Raji (cell line): Measurements from ENCODE around the gene CALU.

Source experiments
- POLR2A ChIP-seq: IDR thresholded peaks from 2 replicates; pipeline ENCODE4 v1.6.1; 2011; ENCODE audit warnings: low read depth, low read length, control low read depth; ENCODE audit not compliant: insufficient read depth

The CALU gene

DNA sequence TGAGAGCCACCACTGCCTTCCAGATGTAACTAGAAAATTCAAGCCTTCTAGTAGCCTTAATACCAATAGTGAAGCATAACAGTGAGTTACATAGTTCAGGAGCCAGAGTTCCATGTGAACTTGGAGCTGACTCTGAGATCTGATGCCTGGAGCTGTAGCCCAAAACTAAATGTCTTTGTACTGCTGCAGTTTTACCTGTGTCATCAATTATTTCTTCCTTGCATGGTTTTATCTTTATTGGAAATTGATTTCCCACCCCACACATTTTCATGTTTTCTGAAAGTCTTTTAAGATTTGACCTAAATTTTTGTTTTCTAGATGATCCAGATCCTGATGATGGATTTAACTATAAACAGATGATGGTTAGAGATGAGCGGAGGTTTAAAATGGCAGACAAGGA is 19.4 kb downstream of the CALU start:
- TF ChIP-seq POLR2A = no peak

DNA sequence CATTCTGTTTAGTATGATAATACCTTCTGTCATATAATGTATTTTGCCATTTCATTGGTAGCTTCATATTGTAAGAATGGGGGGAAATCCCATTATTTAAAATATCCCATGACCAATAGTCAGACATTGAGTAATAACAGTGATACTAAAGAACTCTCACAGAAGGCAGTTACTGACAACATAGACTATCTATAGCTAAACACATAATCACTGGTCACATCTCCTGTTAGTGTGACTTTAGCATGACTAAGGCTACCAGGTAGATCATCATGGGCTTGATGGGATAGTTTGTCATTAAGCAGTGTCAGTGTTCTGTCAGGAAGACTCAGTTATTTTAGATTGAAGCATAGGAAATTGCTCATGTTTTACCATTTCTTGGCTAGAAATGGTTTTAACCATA is 20.1 kb downstream of the CALU start:
- TF ChIP-seq POLR2A = no peak

DNA sequence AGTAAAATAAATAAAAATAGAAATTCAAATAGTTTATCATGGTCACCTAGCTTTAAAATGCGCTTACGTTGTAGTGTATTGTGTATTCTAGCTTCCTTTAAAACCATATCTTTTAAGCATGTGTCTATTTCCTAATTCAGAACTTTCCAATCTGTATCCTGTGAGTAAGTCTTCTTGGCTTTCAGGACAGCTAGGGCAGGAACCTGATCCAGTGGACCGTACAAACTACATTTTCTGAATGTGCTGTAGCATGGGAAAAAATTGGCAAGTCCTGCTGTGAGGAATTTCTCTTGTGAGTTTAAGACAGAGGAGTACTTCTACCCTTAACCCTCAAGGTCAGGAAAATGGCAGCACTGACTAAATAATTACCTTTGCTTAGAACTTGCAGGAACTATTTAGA is 24.4 kb downstream of the CALU start:
- no peak for TF ChIP-seq POLR2A

DNA sequence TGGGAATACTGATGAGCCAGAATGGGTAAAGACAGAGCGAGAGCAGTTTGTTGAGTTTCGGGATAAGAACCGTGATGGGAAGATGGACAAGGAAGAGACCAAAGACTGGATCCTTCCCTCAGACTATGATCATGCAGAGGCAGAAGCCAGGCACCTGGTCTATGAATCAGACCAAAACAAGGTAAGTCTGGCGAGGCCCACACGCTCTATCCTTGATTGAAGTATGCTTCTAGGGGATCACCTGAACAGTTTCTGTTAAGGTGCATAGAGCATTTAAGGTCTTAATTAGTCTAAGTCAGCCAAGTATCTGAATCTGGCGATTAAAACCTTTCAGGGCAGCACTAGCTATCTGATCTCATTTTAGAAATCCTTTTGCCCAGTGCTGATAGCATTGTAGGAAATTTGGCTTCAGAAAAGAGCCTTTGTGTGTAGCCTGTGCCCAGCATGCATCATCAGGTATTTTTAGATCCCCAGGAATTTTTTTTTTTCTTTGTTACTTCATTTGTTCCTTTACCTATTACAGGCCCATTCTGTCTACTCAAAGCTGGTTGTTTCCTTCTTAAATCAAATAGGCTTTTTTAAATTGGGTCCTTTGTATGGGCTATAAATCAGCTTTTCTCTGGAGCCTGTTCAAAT is 28.4 kb downstream of the CALU start:
- TF ChIP-seq POLR2A = no peak

DNA sequence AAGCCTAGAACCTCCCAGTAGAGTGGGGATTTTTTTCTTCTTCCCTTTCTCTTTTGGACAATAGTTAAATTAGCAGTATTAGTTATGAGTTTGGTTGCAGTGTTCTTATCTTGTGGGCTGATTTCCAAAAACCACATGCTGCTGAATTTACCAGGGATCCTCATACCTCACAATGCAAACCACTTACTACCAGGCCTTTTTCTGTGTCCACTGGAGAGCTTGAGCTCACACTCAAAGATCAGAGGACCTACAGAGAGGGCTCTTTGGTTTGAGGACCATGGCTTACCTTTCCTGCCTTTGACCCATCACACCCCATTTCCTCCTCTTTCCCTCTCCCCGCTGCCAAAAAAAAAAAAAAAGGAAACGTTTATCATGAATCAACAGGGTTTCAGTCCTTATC is 31.1 kb downstream of the CALU start:
- no peak for TF ChIP-seq POLR2A

DNA sequence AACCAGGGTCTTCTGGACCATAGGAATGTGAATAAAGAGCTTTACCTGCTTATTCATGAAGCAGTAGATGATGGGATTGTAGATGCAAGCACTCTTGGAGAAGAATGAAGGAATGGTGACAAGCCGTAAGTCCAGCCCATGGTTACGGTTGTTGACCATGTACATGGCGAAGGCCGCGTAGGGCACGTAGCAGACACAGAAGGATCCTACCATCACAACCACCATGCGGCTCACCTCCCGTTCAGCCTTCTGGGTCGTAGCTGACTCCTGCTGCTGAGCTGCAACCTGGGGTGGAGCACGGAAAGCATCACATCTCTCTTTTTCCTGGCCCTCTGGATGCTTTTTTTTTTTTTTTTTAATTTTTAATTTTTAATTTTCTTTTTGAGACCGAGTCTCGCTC is 34.4 kb downstream of the CALU start:
- no peak for TF ChIP-seq POLR2A

DNA sequence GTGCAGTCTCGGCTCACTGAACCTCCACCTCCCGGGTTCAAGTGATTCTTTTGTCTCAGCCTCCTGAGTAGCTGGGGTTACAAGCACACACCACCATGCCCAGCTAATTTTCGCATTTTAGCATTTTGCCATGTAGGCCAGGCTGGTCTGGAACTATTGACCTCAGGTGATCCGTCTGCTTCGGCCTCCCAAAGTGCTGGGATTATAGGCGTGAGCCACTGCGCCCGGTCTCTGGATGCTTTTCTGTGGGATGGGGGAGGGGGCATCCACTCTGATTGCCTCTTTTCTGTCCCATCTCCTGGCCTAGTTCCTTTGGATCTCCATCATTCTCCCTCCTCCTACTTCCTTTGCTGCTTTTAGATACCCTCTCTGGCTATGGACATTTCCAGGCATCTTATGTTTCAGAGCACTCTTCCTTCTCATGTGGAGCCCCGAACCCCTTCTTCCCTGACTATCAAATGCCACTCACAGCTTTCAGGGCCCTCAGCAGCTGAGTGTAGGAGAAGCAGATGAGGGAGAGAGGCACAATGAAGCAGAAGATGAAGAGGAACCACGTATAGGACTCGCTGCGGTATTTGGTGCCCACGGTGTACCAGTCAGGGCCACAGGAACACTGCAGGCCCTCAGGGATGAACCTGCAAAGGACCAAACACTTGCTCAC is 35.0 kb downstream of the CALU start:
- no peak for TF ChIP-seq POLR2A

DNA sequence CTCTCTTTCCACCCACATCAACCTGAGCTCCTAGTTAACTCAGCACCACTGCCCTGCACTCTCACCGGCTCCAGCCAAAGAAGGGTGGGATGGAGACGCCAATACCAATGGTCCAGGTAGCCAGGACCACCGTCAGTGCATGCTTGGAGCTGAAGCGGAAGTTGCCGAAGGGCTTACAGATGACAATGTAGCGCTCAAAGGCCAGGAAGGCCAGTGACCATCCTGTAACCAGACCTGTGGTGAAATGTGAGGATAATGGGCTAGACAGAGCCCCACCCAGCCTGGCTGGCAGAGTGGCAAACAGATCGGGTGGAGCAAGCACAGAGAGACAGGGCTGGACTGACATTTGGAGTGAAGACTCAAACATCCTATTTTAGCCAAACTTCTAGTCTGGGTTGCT is 35.8 kb downstream of the CALU start:
- no peak for TF ChIP-seq POLR2A

DNA sequence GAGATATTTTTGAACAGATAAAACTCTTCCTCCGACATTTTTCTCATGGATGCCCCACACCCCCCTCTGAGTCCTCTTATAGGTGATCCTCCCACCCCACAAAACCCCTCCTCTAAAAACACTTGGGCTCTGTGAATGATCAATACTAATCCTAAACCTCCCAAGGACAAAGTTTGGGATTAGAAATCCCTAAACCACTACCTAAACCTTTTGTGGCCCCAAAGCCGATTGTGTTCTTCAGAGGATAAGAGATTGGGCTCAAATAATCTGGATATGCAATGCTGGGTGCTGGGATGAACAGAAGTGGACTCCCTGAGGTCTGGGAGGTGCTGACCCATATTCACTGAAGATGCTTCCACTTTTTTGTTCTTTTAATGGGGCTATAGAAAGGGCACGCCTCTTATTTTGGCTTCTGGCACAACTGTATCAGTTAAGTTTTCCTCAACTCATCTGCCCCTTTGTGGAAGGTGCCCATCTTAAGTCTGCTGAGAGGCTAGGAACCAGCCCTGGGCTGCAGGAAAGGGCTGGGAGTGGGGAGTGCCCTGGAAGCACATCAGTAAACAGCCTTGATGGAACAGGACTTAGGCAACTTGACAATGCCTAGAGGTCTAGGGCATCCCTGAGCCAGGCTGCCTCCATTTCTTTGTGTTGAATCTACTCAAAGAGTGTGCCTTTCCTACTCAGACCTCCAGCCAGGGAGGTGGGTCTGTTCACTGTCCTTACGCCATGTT is 36.8 kb downstream of the CALU start, which contains the start of gene OPN1SW:
TSS of gene OPN1SW (minus strand) at position 51 of the 731 bp plus-strand sequence. CDS start at position 38, 13 bp downstream.
- no peak for TF ChIP-seq POLR2A

DNA sequence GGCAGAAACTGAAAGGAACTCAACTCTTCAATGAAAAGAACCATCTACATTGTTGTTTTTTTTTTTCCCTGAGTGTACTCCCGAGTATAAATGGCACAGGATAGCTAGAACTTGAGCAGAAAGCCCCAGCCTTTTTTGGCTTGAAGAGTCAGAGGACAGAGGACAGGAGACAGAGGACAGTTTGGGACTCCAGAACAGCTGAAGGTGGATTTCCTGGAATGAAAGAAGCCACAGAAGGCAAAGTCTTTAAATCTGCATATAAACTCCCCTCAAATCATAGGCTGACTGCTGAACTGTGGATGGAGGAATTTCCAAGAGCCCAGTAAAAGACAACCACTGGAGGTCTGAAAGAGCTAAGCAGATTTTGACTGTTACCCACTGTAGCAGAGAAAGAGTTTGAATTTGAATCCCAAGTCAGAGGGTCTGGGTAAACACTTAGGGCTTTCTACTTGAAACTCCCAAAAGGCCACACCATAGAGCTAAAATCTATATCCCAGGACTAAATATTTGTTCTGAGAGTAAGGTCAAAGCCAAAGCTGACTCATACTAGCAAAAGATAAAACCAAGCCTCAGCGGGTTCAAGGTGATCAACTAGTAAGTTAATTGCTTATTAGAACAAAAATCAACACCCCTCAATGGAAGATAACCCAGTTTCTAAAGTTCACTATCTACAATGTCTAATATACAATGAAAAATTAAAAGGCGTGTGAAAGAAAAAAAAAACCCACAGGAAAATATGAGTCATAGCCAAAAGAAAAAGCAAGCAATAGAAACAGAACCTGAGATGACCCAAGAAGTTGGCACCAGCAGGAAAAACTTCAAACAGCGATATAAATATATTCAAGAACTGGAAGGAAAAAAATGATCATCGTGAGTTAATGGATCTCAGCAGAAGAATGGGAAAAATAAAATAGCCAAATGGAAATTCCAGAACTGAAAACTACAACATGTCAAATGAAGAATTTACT is 38.3 kb downstream of the CALU start:
- TF ChIP-seq POLR2A = no peak

DNA sequence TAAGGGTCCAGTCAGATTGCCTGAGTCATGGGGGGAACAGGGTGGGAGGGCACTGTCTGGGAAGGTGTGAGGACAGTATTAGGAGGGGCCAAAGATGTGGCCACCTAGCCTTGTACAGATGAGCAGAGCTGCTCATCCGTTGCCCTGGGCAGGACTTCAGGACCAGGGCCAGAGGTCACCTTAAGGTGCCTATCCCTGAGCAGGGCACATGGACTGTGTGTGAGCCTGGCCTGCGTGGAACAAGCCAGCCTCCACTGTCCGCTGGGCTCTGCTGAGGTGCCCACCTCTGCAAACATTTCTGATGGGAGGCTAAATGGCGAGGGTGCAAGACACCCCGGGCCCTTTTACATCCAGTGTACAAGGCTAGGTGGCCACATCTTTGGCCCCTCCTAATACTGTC is 39.8 kb downstream of the CALU start:
- TF ChIP-seq POLR2A = no peak

DNA sequence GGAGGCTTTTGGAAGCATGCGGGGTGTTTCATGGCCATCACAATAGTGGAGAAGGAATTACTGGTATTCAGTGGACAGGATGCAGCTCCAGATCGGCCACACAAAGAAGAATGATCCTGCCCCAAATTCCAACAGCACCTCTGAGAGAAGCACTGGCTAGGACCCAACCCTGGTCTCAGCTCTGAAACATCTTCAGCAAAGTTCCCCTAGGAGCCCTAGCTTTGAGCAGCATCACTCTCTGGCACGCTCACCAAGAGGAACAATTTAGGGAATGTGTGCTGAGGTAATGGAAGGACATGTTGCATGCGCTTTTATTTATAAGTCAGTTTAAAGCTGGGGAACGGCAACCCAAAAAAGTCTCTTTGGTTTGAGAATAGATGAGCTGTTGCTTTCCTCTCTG is 42.0 kb downstream of the CALU start:
- TF ChIP-seq POLR2A = no peak

DNA sequence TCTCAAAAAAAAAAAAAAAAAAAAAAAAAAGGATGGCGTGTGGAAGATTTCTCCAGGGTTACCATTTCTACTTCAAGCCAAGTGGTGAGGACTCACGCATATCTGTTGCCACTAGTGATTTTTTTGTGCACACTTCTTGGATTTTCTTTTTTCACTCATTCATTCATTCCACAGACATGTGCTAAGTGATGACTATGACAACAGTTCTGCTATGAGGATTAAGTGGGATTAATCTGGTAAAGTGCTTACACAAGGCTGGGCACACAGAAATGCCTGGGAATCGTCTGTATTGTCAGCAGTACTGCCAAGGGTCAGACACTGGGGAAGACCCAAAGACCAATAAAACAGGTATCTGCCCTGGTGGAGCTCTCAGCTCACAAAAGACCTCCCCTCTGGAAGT is 42.7 kb downstream of the CALU start:
- TF ChIP-seq POLR2A = no peak

DNA sequence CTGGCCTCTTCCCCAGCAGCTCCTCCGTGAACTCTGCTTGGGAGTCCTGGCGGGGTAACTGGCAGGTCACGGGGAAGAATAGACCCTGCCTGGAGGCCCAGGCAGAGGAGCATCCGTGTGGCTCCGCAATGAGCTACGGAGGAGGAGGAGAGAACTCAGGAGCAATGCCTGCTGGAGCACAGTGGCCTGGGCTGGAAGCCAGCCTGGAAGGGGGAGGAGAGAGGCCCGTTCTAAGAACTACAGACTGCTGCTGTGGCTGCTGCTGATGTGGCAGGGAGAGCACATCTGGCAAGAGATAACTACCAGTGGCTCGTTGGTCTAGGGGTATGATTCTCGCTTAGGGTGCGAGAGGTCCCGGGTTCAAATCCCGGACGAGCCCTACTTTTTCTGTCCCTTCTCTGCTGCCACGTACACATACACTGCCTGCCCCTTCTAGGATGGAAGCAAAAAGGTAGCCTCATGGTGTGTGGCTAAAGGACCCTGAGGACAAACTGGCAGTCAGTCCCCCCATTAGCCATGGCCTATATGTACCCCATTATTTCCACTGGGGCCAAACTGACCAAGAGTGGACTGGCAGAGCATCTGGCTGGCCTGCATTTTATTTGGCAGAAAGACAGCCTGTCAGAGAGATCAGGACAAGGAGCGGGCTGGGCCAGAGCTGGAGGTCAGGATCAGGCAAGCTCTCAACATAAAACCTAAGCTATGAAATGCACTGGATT is 44.1 kb downstream of the CALU start:
- no peak for TF ChIP-seq POLR2A
